Colonic mucosa (tissue), 4 donors: ENCODE measurements around the gene NCKAP5. TPM values are rescaled to one million over a fixed set of nuclear protein-coding genes. Genes with fewer than 3 reads are reported as not detected.

Source experiments
- DNase-seq: peaks from one replicate; pipeline ENCODE4 v3.0.0-alpha.2; 2020
- H3K27ac ChIP-seq: fragments of 200-600 bp; one replicate; pipeline ENCODE4 v1.8.0; 2021
- H3K27me3 ChIP-seq: fragments of 200-600 bp; one replicate; pipeline ENCODE4 v1.8.0; 2021
- H3K36me3 ChIP-seq: fragments of 200-600 bp; one replicate; pipeline ENCODE4 v1.8.0; 2021
- H3K4me1 ChIP-seq: fragments of 200-600 bp; one replicate; pipeline ENCODE4 v1.8.0; 2021; ENCODE audit warnings: mild to moderate bottlenecking
- H3K4me3 ChIP-seq: fragments of 200-600 bp; one replicate; pipeline ENCODE4 v1.8.0; 2021
- H3K9ac ChIP-seq, 2 donors: one replicate each; pipeline ENCODE4 v1.7.0; 2013; ENCODE audit warnings: control low read depth in 2 of 2, low read depth in 2 of 2, low read length in 2 of 2
- H3K9me3 ChIP-seq: fragments of 200-600 bp; one replicate; pipeline ENCODE4 v1.8.0; 2021
- CTCF ChIP-seq: fragments of 200-600 bp; IDR thresholded peaks from one replicate; pipeline ENCODE4 v1.8.0; 2022; ENCODE audit warnings: antibody characterized with exemption, mild to moderate bottlenecking
- intact Hi-C: fragments of 100-400 bp; cut with DNase I; formaldehyde crosslinking; loops from one replicate; pipeline ENCODE4 v1.14.1; 2022
- total RNA-seq, 2 donors: library from RNA; stranded (reverse); fragmentation: NEBNext Ultra II Directional in 1 of 2; extraction: Animal tissue kit (Norgen Biotek cat#: 25700) in 1 of 2; gene quantifications; one replicate each; pipeline ENCODE4 v1.2.1, GENCODE V29; 2021
- donor health status: healthy.
- donor health status: DM: no; HTN: no; CAD: no.
- donor health status: DM: no; HTN: no; CAD: no.

Gene NCKAP5
- total RNA-seq, 2 donors from 2014 or later = 2.9 to 3.7 TPM

GRCh38 chr2:132943829-132944228, 624.4 kb downstream of the NCKAP5 start:
- intact Hi-C loops = no loop called here
- no peaks in the 10 kb centered on the region for H3K27me3 ChIP-seq
- DNase-seq = no peak
- no peak overlapping the region for H3K27ac ChIP-seq
- H3K9ac ChIP-seq = no peak overlapping the region
- no peaks in the 10 kb centered on the region for H3K36me3 ChIP-seq
- no peak overlapping the region for H3K4me3 ChIP-seq
- TF ChIP-seq CTCF = no peak
- no peaks in the 10 kb centered on the region for H3K9me3 ChIP-seq
- H3K4me1 ChIP-seq = no peaks in the 10 kb centered on the region

DNA sequence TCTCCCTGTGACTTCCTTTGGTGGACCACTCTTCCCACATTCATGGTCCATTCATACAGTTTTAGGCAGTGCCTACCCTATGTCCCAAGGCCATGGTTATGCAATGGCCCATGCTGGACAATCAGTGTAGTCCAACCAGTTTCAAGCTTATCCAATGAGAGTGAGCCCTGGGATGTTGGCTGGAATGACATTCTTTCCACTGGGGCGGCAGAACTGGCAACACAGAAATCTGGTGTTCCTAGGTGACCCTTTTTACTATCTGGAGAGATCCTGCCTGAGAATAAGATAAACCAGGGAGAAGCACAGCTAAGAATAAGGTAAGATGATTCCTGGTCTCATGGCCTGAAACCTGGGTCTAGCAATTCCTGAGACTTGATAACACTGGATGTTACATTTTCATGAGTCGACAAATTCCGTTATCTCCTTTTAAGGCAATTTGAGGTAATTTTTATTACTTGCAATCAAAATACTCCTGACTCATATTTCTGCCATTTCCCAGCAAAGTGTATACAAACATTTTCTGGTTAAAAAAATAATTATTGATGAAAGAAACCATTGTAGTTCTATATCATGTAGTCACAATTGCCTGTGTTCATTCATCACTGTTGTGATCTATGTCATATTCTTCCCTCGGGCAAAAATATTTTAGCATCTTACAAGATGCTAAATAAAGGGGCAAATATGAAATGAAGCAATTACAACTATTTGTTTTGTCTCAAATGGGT, 626.8 kb downstream of the NCKAP5 start:
- Histone ChIP-seq H3K4me1 (no peaks in the 10 kb centered on the region), H3K36me3 (no peaks in the 10 kb centered on the region), H3K27ac (no peak overlapping the region), H3K9ac (no peak overlapping the region), H3K27me3 (no peaks in the 10 kb centered on the region), H3K9me3 (no peaks in the 10 kb centered on the region), H3K4me3 (no peak overlapping the region)
- intact Hi-C loops = no loop called here
- no peak for DNase-seq
- TF ChIP-seq CTCF = no peak

- no peak for TF ChIP-seq CTCF
- no peak for DNase-seq
- no peaks in the 10 kb centered on the region for H3K4me1 ChIP-seq
- H3K4me3 ChIP-seq = no peak overlapping the region
- no peaks in the 10 kb centered on the region for H3K27me3 ChIP-seq
- H3K9me3 ChIP-seq = no peaks in the 10 kb centered on the region
- no peak overlapping the region for H3K27ac ChIP-seq
- intact Hi-C loops = no loop called here
- H3K36me3 ChIP-seq = no peaks in the 10 kb centered on the region
- H3K9ac ChIP-seq = no peak overlapping the region
Measured at GRCh38 chr2:132937629-132938028, 630.6 kb downstream of the NCKAP5 start.

GRCh38 chr2:132936791-132937190, 631.5 kb downstream of the NCKAP5 start:
- H3K36me3 ChIP-seq = no peaks in the 10 kb centered on the region
- H3K4me3 ChIP-seq = no peak overlapping the region
- DNase-seq = no peak
- no peaks in the 10 kb centered on the region for H3K27me3 ChIP-seq
- H3K4me1 ChIP-seq = no peaks in the 10 kb centered on the region
- intact Hi-C loops = no loop called here
- H3K9ac ChIP-seq = no peak overlapping the region
- H3K27ac ChIP-seq = no peak overlapping the region
- no peaks in the 10 kb centered on the region for H3K9me3 ChIP-seq
- no peak for TF ChIP-seq CTCF

- no peak overlapping the region for H3K4me3 ChIP-seq
- intact Hi-C loops = no loop called here
- no peaks in the 10 kb centered on the region for H3K27me3 ChIP-seq
- no peaks in the 10 kb centered on the region for H3K36me3 ChIP-seq
- no peaks in the 10 kb centered on the region for H3K4me1 ChIP-seq
- no peak overlapping the region for H3K27ac ChIP-seq
- H3K9ac ChIP-seq = no peak overlapping the region
- TF ChIP-seq CTCF = no peak
- DNase-seq = no peak
- no peaks in the 10 kb centered on the region for H3K9me3 ChIP-seq
Measured at GRCh38 chr2:132936261-132936660, 632.0 kb downstream of the NCKAP5 start.
